Measurements from ENCODE around the gene PGLYRP2.

PGLYRP2 gene

DNA sequence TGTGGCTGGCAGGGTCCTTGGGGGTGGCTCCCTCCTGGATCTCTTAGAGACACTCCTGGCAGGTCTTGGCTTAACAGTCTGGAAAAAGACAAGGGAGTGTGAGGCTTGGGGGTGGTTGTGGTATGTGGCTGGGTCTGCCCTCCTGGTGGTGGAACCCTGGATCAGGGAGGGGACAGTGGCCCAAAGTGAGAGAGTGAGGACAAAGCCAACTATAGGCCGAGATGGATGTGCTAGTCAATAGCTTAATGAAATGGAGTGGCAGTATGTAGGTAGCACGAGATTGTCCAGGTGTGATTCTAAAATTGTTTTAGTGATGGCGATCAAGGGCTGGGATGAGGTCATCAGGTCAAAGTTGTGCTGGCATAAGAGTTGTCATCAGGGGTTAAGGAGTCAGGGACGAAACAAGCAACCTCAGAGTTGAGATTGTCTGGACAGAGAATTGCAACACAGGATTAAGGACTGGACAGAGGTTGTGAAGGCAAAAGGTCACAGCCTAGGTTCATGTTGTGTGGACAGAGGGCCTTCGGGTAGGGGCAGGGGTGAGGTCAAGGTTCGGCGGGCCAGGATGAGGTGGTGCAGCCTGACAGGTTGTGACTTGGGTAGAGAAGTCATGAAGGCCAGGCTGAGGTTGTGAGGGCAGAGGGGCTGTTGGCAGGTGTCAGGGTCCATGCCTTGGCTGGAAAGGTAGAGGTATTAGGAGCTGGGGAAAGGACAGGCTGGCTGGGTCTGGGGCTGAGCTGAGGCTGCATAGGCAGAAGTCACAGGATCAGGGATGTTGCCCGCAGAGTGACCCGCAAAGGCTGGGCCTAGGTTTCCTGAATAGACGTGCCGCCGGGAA lies 10.4 kb downstream of the PGLYRP2 start:
- no peak overlapping the region for H3K4me2 ChIP-seq (ENCODE audit: low read length)
- H3K36me3 ChIP-seq (replicated peaks; ENCODE audit: low read depth, low read length), result no peaks in the 10 kb centered on the region
- no peak overlapping the region for H3K4me3 ChIP-seq (ENCODE audit: low read length)
- H3K27me3 ChIP-seq (ENCODE audit: low read depth, low read length), result peaks cover 4% of the 10 kb centered on the region; the same call in 1 of the 2 replicates
- H2AFZ ChIP-seq (ENCODE audit: low read depth, low read length), result no peak overlapping the region
- H3K27ac ChIP-seq (ENCODE audit: low read length), result no peak overlapping the region
- H3K9me3 ChIP-seq (ENCODE audit: insufficient read depth, low read length), result no peaks in the 10 kb centered on the region
- no peak for TF ChIP-seq EZH2phosphoT487 (IDR thresholded peaks at IDR 0.05; ENCODE audit: low read depth)
- TF ChIP-seq CTCF (IDR thresholded peaks at IDR 0.05; ENCODE audit: low read depth, low read length), result no peak
- H3K4me1 ChIP-seq (ENCODE audit: low read length), result peaks cover 17% of the 10 kb centered on the region
- no peak overlapping the region for H3K9ac ChIP-seq (ENCODE audit: low read length)
- H3K79me2 ChIP-seq (ENCODE audit: low read length), result peaks cover 4% of the 10 kb centered on the region; the same call in 1 of the 2 replicates
- no peaks in the 10 kb centered on the region for H4K20me1 ChIP-seq (ENCODE audit: insufficient read depth, low read length)

DNA sequence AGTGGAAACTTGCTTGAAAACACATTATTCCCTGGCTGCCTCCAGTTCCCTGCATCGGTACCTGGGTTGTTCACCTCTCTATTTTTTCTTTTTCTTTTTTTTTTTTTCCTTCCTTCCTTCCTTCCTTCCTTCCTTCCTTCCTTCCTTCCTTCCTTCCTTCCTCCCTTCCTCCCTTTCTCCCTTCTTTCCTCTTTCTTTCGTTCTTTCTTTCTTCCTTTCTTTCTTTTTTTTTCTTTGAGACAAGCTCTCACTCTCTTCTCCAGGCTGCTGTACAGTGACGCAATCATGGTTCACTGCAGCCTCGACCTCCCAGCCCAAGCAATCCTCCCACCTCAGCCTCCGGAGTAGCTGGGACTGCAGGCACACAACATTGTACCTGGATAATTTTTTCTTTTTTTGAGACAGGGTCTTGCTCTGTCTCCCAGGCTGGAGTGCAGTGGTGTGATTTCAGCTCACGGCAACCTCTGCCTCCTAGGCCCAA lies 11.5 kb downstream of the PGLYRP2 start:
- Histone ChIP-seq H3K9me3 (ENCODE audit: insufficient read depth, low read length) (no peaks in the 10 kb centered on the region), H3K27me3 (ENCODE audit: low read depth, low read length) (peaks cover 2% of the 10 kb centered on the region; the same call in 1 of the 2 replicates), H2AFZ (ENCODE audit: low read depth, low read length) (no peak overlapping the region), H3K27ac (ENCODE audit: low read length) (no peak overlapping the region), H3K4me3 (ENCODE audit: low read length) (no peak overlapping the region), H4K20me1 (ENCODE audit: insufficient read depth, low read length) (no peaks in the 10 kb centered on the region), H3K4me2 (ENCODE audit: low read length) (no peak overlapping the region), H3K36me3 (replicated peaks; ENCODE audit: low read depth, low read length) (no peaks in the 10 kb centered on the region), H3K4me1 (ENCODE audit: low read length) (peaks cover 22% of the 10 kb centered on the region), H3K79me2 (ENCODE audit: low read length) (peaks cover 12% of the 10 kb centered on the region), H3K9ac (ENCODE audit: low read length) (no peak overlapping the region)
- TF ChIP-seq CTCF (IDR thresholded peaks at IDR 0.05; ENCODE audit: low read depth, low read length), result no peak
- no peak for TF ChIP-seq EZH2phosphoT487 (IDR thresholded peaks at IDR 0.05; ENCODE audit: low read depth)

DNA sequence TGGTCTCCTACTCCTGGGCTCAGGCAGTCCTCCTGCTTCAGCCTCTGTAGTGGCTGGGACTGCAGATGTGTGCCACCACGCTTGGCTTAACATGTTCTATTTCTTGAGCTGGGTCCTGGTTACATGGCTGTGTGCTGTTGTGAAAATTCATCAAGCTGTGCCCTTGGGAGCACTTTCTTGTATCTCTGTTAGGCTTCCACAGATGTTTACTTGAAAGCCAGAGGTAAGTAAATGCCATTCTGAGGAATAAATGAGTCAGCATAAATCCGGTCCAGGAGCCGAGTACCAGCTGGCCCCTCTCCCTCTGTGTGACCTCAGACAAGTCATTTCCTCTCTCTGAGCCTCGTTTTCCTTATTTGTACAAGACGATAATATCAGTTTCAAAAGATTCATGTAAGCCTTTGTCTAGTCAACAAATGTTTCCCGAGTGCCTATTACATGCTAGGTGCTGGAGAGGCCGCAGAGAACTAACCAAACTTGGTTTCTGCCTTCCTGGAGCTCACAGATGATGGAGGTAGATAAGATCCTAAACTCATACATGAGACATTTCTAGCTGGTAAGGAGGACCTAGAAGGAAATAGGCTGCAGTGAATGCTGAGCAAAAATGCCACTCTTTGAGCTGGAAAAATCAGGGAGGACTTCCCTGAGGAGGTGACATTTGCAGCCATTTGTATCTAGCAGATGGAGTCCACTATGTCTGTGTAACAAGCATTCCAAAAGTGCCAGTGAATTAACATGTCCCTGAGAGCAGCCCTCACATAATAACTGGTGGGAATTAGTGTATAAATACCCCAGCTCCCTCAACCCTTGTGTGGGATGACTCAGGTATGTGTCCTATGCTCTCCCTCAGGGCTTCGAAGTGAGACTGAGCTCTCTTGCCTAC lies 12.2 kb downstream of the PGLYRP2 start:
- H3K4me2 ChIP-seq (ENCODE audit: low read length), result peak overlapping the region; percentile 44
- H3K9ac ChIP-seq (ENCODE audit: low read length), result no peak overlapping the region
- H3K4me3 ChIP-seq (ENCODE audit: low read length), result no peak overlapping the region
- 0 out of 2 replicates have a peak overlapping the region, but pooled peaks have one; percentile 5 for H3K27ac ChIP-seq (ENCODE audit: low read length)
- H3K4me1 ChIP-seq (ENCODE audit: low read length), result peaks cover 22% of the 10 kb centered on the region
- no peaks in the 10 kb centered on the region for H4K20me1 ChIP-seq (ENCODE audit: insufficient read depth, low read length)
- TF ChIP-seq EZH2phosphoT487 (IDR thresholded peaks at IDR 0.05; ENCODE audit: low read depth) (no peak), CTCF (IDR thresholded peaks at IDR 0.05; ENCODE audit: low read depth, low read length) (no peak)
- peak overlapping the region; percentile 62; the same call in 1 of the 2 replicates for H2AFZ ChIP-seq (ENCODE audit: low read depth, low read length)
- H3K27me3 ChIP-seq (ENCODE audit: low read depth, low read length), result no peaks in the 10 kb centered on the region
- H3K79me2 ChIP-seq (ENCODE audit: low read length), result peaks cover 12% of the 10 kb centered on the region
- H3K9me3 ChIP-seq (ENCODE audit: insufficient read depth, low read length), result no peaks in the 10 kb centered on the region
- no peaks in the 10 kb centered on the region for H3K36me3 ChIP-seq (replicated peaks; ENCODE audit: low read depth, low read length)

Measured in OCI-LY3 (cell line).